SIG-M5 (cell line): ENCODE measurements around the gene SF3A2.

Experiments
- DNase-seq: peaks from one replicate; lab custom pipeline; 2025; lab: John Stamatoyannopoulos, UW

The SF3A2 gene

GRCh38 chr19:2207991-2208860 lies 28.4 kb upstream of the SF3A2 start:
- DNase-seq, result no peak

- no peak for DNase-seq
Observed at GRCh38 chr19:2208975-2209374, 27.6 kb upstream of the SF3A2 start.

- DNase-seq, result no peak
Observed at GRCh38 chr19:2209408-2209807, 27.2 kb upstream of the SF3A2 start.

- no peak for DNase-seq
Observed at GRCh38 chr19:2210206-2210605, 26.4 kb upstream of the SF3A2 start.

GRCh38 chr19:2210987-2211740 lies 25.5 kb upstream of the SF3A2 start:
- DNase-seq, result no peak

GRCh38 chr19:2212861-2213711 lies 23.5 kb upstream of the SF3A2 start:
- no peak for DNase-seq

GRCh38 chr19:2213799-2214198 lies 22.8 kb upstream of the SF3A2 start:
- DNase-seq, result no peak

GRCh38 chr19:2214251-2214650 lies 22.4 kb upstream of the SF3A2 start:
- no peak for DNase-seq

- no peak for DNase-seq
Observed at GRCh38 chr19:2215281-2215751, 21.3 kb upstream of the SF3A2 start.

- DNase-seq, result no peak
Observed at GRCh38 chr19:2216361-2217225, 20.0 kb upstream of the SF3A2 start.

- no peak for DNase-seq
Observed at GRCh38 chr19:2217591-2217990, 19.0 kb upstream of the SF3A2 start.

- no peak for DNase-seq
Observed at GRCh38 chr19:2219726-2220125, 16.9 kb upstream of the SF3A2 start.

GRCh38 chr19:2221250-2221831 lies 15.3 kb upstream of the SF3A2 start:
- no peak for DNase-seq

GRCh38 chr19:2221918-2222317 lies 14.7 kb upstream of the SF3A2 start:
- DNase-seq, result no peak

- DNase-seq, result no peak
Observed at GRCh38 chr19:2223391-2223790, 13.2 kb upstream of the SF3A2 start.

- DNase-seq, result no peak
Observed at GRCh38 chr19:2223959-2224358, 12.7 kb upstream of the SF3A2 start.

- DNase-seq, result no peak
Observed at GRCh38 chr19:2224754-2225349, 11.8 kb upstream of the SF3A2 start.

- no peak for DNase-seq
Observed at GRCh38 chr19:2225415-2226050, 11.1 kb upstream of the SF3A2 start.

- DNase-seq, result no peak
Observed at GRCh38 chr19:2226051-2226839, 10.4 kb upstream of the SF3A2 start.
